GM10266 (cell line): ENCODE data around the gene TPRG1.
A peak's percentile ranks its signal among the peaks of the same experiment; 100 is the strongest.
"Not testable (repeated sequence)": the region's sequence is repeated elsewhere in the genome, so short reads cannot be mapped to it uniquely, and the experiment has no call there.

Experiments used
- DNase-seq: peaks from one replicate; pipeline ENCODE4 v3.0.0; 2012; ENCODE audit errors: extremely low spot score
- TF ChIP-seq, protein P1 (sequence below): IDR thresholded peaks from 2 replicates; pipeline ENCODE4 v1.5.1; 2012; ENCODE audit warnings: mild to moderate bottlenecking, low read depth; ENCODE audit not compliant: control insufficient read depth, insufficient read depth; ENCODE audit errors: missing control alignments

Gene TPRG1

GRCh38 chr3:189320511-189320910 lies 148.7 kb downstream of the TPRG1 start:
- TF ChIP-seq, protein P1, sequence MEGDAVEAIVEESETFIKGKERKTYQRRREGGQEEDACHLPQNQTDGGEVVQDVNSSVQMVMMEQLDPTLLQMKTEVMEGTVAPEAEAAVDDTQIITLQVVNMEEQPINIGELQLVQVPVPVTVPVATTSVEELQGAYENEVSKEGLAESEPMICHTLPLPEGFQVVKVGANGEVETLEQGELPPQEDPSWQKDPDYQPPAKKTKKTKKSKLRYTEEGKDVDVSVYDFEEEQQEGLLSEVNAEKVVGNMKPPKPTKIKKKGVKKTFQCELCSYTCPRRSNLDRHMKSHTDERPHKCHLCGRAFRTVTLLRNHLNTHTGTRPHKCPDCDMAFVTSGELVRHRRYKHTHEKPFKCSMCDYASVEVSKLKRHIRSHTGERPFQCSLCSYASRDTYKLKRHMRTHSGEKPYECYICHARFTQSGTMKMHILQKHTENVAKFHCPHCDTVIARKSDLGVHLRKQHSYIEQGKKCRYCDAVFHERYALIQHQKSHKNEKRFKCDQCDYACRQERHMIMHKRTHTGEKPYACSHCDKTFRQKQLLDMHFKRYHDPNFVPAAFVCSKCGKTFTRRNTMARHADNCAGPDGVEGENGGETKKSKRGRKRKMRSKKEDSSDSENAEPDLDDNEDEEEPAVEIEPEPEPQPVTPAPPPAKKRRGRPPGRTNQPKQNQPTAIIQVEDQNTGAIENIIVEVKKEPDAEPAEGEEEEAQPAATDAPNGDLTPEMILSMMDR: no peak
- no peak for DNase-seq

DNA sequence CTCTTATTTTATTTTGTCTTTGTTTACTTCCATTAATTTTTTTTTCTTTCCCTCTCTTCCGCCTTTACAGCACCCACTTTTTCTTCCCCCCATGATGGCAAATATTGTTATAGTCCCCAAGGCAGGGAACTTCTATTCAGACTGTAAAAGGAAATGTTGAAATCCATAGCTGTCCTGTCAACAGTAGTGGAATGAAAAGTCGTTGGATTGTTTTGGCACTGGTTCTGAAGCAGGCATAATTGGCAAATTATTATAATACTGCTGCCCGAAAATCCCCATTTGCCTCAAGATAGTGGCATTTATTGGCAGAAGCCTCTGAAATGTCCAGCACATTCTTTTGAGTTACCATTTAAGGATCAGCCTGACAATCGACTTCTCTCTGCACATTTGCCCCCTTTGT lies 150.6 kb downstream of the TPRG1 start:
- TF ChIP-seq, protein P1: no peak
- DNase-seq: no peak

GRCh38 chr3:189324538-189325138 lies 152.9 kb downstream of the TPRG1 start:
- TF ChIP-seq, protein P1: no peak
- peak; percentile 66 for DNase-seq

DNA sequence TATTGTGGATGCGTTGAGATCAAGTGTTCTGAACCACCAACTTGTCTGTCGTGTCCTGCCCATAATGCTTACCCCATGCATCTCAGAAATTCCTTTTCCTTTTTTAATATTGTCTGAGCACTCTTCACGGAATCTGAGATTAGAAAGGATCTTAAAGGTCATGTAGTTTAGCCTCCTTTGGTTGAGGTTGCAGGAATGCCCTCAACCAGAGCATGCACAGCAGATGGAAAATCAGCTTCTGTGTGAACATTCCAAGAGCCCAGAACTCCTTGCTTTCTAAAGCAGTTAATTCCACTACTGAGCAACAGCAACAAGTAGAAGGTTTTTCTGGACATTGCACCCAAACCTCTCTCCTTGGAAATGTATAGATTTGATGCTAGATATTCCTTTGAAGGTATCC lies 153.7 kb downstream of the TPRG1 start:
- TF ChIP-seq, protein P1: no peak
- no peak for DNase-seq

GRCh38 chr3:189329630-189330029 lies 157.9 kb downstream of the TPRG1 start:
- not testable (repeated sequence) for DNase-seq

- TF ChIP-seq, protein P1: no peak
- DNase-seq: no peak
Measured at GRCh38 chr3:189330066-189330465, 158.3 kb downstream of the TPRG1 start.

DNA sequence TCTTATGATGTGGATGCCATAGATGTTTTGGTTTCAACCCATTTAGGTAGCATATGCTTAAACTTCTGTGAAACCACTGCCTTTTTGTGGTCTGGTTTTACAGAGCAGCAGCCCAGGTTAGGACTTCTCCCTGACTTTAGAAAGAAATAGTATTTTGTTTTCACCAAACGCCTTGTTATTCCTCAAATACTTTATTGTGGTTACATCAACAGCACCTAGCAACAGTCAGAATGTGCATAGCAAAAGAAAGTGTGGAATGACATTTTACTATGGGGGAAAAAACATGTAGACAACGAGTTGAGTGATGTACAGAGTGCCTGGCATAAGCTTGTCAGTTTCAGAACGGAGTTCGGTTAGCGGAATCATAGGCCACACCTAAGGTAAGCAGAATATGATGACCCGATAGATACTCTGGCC lies 159.2 kb downstream of the TPRG1 start:
- DNase-seq: no peak
- TF ChIP-seq, protein P1: no peak
